A673 (cell line): Measurements from ENCODE around the gene UBE2E2. TPM values are rescaled to one million over a fixed set of nuclear protein-coding genes. Genes with fewer than 3 reads are reported as not detected.

Source experiments
- BruUV-seq: library from RNA; stranded (reverse); fragments of 400-500 nt; replicated peaks from 2 replicates; lab custom pipeline; 2021; lab: Mats Ljungman, UMichigan
- CTCF ChIA-PET: fragments of 300-600 bp; sonication (Branson Sonifier 250); formaldehyde crosslinking; loops from one replicate; lab custom pipeline; 2022; ENCODE audit warnings: antibody characterized with exemption; lab: Charles Lee
- POLR2A ChIA-PET: fragments of 300-600 bp; sonication (Branson Sonifier 250); formaldehyde crosslinking; loops from one replicate; lab custom pipeline; 2022; ENCODE audit warnings: antibody characterized with exemption; ENCODE audit not compliant: low non-redundant PET; lab: Charles Lee
- DNase-seq: peaks from one replicate; pipeline ENCODE4 v3.0.0-alpha.2; 2015; ENCODE audit warnings: low spot score
- H3K27ac ChIP-seq: fragments of 200-600 bp; sonication (generic); 2 replicates; pipeline ENCODE4 v1.5.1; 2016; ENCODE audit warnings: mixed run types, low read depth, mild to moderate bottlenecking, mixed read lengths, antibody characterized with exemption, low read length; ENCODE audit not compliant: poor library complexity, severe bottlenecking
- H3K27me3 ChIP-seq: fragments of 200-600 bp; sonication (generic); replicated peaks from 2 replicates; pipeline ENCODE4 v1.6.1; 2017; ENCODE audit warnings: mixed run types, low read depth, mild to moderate bottlenecking, mixed read lengths, antibody characterized with exemption, low read length; ENCODE audit not compliant: insufficient read depth, poor library complexity
- H3K36me3 ChIP-seq: fragments of 200-600 bp; sonication (generic); 2 replicates; pipeline ENCODE4 v1.6.1; 2016; ENCODE audit warnings: mixed run types, mild to moderate bottlenecking, mixed read lengths, antibody characterized with exemption, low read length; ENCODE audit not compliant: insufficient read depth, poor library complexity, severe bottlenecking
- H3K4me1 ChIP-seq: fragments of 200-600 bp; sonication (generic); 2 replicates; pipeline ENCODE4 v1.6.1; 2017; ENCODE audit warnings: mixed run types, mild to moderate bottlenecking, mixed read lengths, antibody characterized with exemption, low read length; ENCODE audit not compliant: insufficient read depth, poor library complexity, severe bottlenecking
- H3K4me3 ChIP-seq: fragments of 200-600 bp; sonication (generic); 2 replicates; pipeline ENCODE4 v1.5.1; 2016; ENCODE audit warnings: low read depth, mixed run types, mild to moderate bottlenecking, mixed read lengths, low read length; ENCODE audit not compliant: poor library complexity, severe bottlenecking
- H3K9me3 ChIP-seq: fragments of 200-600 bp; sonication (generic); 2 replicates; pipeline ENCODE4 v1.6.1; 2016; ENCODE audit warnings: mixed run types, low read depth, mild to moderate bottlenecking, mixed read lengths, antibody characterized with exemption, low read length; ENCODE audit not compliant: poor library complexity, severe bottlenecking
- CTCF ChIP-seq: fragments of 300-800, 200-600 bp; sonication (generic); conservative IDR thresholded peaks from 2 replicates; pipeline ENCODE4 v1.5.1; 2017; ENCODE audit warnings: low read depth, mild to moderate bottlenecking, antibody characterized with exemption, low read length, moderate library complexity, mixed read lengths
- EZH2 ChIP-seq: fragments of 200-600 bp; sonication (generic); IDR thresholded peaks from 2 replicates; pipeline ENCODE4 v1.6.1; 2017; ENCODE audit warnings: borderline replicate concordance, low read depth, mild to moderate bottlenecking, mixed read lengths, antibody characterized with exemption, low read length; ENCODE audit not compliant: poor library complexity, severe bottlenecking
- intact Hi-C: fragments of 100-400 bp; cut with micrococcal nuclease; formaldehyde crosslinking; loops from one replicate; pipeline ENCODE4 v1.10.0; 2022; ENCODE audit not compliant: unreplicated experiment
- total RNA-seq: library from RNA; stranded (reverse); gene quantifications from 2 replicates; pipeline ENCODE4 v1.2.3, GENCODE V29; 2021

UBE2E2 gene
- total RNA-seq, 1 experiment from 2014 or later = 2.0 TPM

- H3K27ac ChIP-seq = no peak overlapping the region
Observed at GRCh38 chr3:23246651-23247050, 43.5 kb downstream of the UBE2E2 start.

GRCh38 chr3:23248594-23249131, 45.5 kb downstream of the UBE2E2 start:
- H3K9me3 ChIP-seq = no peaks in the 10 kb centered on the region
- CTCF ChIA-PET = no interaction called here
- TF ChIP-seq CTCF = no peak
- no peak for DNase-seq
- no TSS peak for BruUV-seq
- POLR2A ChIA-PET = no interaction called here
- H3K4me1 ChIP-seq = no peaks in the 10 kb centered on the region
- no peaks in the 10 kb centered on the region for H3K36me3 ChIP-seq
- no peaks in the 10 kb centered on the region for H3K27me3 ChIP-seq
- intact Hi-C loops = no loop called here
- H3K4me3 ChIP-seq = no peak overlapping the region
- no peak overlapping the region for H3K27ac ChIP-seq

More at GRCh38 chr3:23246651-23247050, 43.5 kb downstream of the UBE2E2 start:
- no TSS peak for BruUV-seq
- intact Hi-C loops = no loop called here
- H3K27me3 ChIP-seq = no peaks in the 10 kb centered on the region
- H3K4me3 ChIP-seq = no peak overlapping the region
- H3K4me1 ChIP-seq = no peaks in the 10 kb centered on the region
- no peak for DNase-seq
- TF ChIP-seq EZH2 (no peak), CTCF (no peak)
- no peaks in the 10 kb centered on the region for H3K36me3 ChIP-seq
- no peaks in the 10 kb centered on the region for H3K9me3 ChIP-seq
- POLR2A ChIA-PET = no interaction called here
- CTCF ChIA-PET = no interaction called here

GRCh38 chr3:23249961-23250360, 46.8 kb downstream of the UBE2E2 start:
- ChIA-PET POLR2A (no interaction called here), CTCF (no interaction called here)
- H3K36me3 ChIP-seq = no peaks in the 10 kb centered on the region
- BruUV-seq = no TSS peak
- H3K27me3 ChIP-seq = no peaks in the 10 kb centered on the region
- no peaks in the 10 kb centered on the region for H3K9me3 ChIP-seq
- TF ChIP-seq EZH2 = no peak
- no peak for TF ChIP-seq CTCF
- intact Hi-C loops = no loop called here
- no peak for DNase-seq
- no peaks in the 10 kb centered on the region for H3K4me1 ChIP-seq
- no peak overlapping the region for H3K4me3 ChIP-seq
- H3K27ac ChIP-seq = no peak overlapping the region
